ENCODE measurements around the gene PTPN21. TPM values are rescaled to one million over a fixed set of nuclear protein-coding genes. Genes with fewer than 3 reads are reported as not detected.
A peak's percentile ranks its signal among the peaks of the same experiment; 100 is the strongest.
"Not testable (repeated sequence)": the region's sequence is repeated elsewhere in the genome, so short reads cannot be mapped to it uniquely, and the experiment has no call there.

PTPN21 gene
- total RNA-seq, 6 experiments from 2014 or later = 6.0 to 12.2 (median 10.3) TPM

DNA sequence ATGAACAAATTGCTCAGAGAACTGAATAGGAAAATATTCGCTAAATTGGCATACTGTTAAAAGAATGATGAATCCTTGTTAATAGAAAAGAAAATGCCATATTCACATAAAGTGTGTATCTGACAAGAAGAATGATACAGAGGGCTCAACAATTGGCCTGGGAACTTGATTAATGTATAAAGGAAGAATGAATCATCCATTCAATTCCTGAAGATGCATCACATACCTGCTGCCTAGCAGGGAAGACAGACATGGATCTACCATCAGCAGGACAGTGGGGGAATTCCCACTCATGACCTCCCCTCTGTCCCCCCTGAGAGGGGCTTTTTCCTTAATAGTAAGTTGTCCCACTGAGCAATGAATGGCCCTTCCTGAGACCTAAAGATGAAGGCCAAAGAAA is 13.5 kb downstream of the PTPN21 start:
- Histone ChIP-seq H3K36me3 (no peaks in the 10 kb centered on the region), H3K27ac (no peak overlapping the region), H3K4me1 (no peaks in the 10 kb centered on the region), H3K9me3 (no peaks in the 10 kb centered on the region), H3K4me3 (no peak overlapping the region), H3K27me3 (no peaks in the 10 kb centered on the region)
- DNase-seq = no peak
- WGBS (ENCODE audit: insufficient coverage, low coverage, low lambda C conversion rate, missing lambda C conversion rate) = 90% methylated on average over 1 of the region's 1 CpG
- TF ChIP-seq CTCF (IDR thresholded peaks at IDR 0.05) = no peak
- TF ChIP-seq POLR2A (IDR thresholded peaks at IDR 0.05) = no peak
- ATAC-seq = no peak
- intact Hi-C loops (cut with DNase I) = no loop called here

DNA sequence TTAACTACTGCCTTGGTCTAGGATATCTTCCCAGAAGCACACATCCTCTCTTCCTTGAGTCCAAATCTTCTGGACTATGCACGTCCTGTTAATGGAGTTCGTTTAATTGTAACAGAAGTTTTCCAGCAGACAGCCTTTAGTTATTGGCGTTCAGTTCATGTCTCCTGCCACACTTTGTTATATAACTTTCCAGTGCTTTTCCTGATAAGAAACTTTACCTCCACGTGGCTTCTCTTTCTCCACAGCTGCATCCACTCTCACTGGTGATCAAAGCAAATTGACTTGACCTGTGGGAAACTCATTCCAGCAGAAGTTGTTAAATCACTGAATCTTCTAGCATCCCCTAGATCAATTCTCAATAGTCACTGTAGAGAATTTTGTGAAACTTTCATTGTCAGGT is 19.0 kb downstream of the PTPN21 start:
- DNase-seq (no peak), ATAC-seq (peak in 3 of 4 donors; percentile 18 to 56 (median 21))
- intact Hi-C loops (cut with DNase I) = no loop called here
- no peak overlapping the region for H3K4me3 ChIP-seq
- no peaks in the 10 kb centered on the region for H3K9me3 ChIP-seq
- no peak overlapping the region for H3K27ac ChIP-seq
- no peaks in the 10 kb centered on the region for H3K36me3 ChIP-seq
- no peaks in the 10 kb centered on the region for H3K4me1 ChIP-seq
- 29% methylated on average over 4 of the region's 4 CpGs for WGBS (ENCODE audit: insufficient coverage, low coverage, low lambda C conversion rate, missing lambda C conversion rate)
- TF ChIP-seq CTCF (IDR thresholded peaks at IDR 0.05) = no peak
- TF ChIP-seq POLR2A (IDR thresholded peaks at IDR 0.05) = no peak
- no peaks in the 10 kb centered on the region for H3K27me3 ChIP-seq

DNA sequence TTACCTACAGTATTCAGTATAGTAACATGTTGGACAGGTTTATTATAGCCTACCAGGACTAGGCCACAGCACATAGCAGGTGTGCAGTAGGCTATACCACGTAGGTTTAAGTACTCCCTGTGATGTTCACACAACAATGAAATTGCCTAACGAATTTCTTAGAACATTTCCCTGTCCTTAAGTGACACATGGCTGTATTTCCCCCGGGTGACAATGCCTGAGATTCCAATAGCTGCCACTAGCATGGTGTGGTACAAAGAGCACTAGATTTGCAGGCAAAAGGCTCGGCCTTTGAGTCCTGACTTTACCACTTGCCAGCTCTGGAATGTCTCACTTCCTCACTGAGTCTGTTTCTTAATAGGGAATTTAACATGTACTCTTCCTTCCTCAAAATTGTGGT is 19.7 kb downstream of the PTPN21 start:
- Histone ChIP-seq H3K9me3 (peaks cover 0 to 6% (median 0%) of the 10 kb centered on the region in 4 donors), H3K27me3 (no peaks in the 10 kb centered on the region), H3K4me1 (no peaks in the 10 kb centered on the region), H3K36me3 (no peaks in the 10 kb centered on the region), H3K27ac (no peak overlapping the region), H3K4me3 (no peak overlapping the region)
- intact Hi-C loops (cut with DNase I) = no loop called here
- ATAC-seq = peak; percentile 62 to 92 (median 70)
- WGBS (ENCODE audit: insufficient coverage, low coverage, low lambda C conversion rate, missing lambda C conversion rate) = 37% methylated on average over 4 of the region's 4 CpGs
- DNase-seq = no peak
- peak in 3 of 4 donors; percentile 5 to 15 (median 13) for TF ChIP-seq CTCF (IDR thresholded peaks at IDR 0.05)
- no peak for TF ChIP-seq POLR2A (IDR thresholded peaks at IDR 0.05)

GRCh38 chr14:88533064-88533602 is 21.7 kb downstream of the PTPN21 start:
- 94% methylated on average over 6 of the region's 6 CpGs for WGBS (ENCODE audit: insufficient coverage, low coverage, low lambda C conversion rate, missing lambda C conversion rate)
- no peak overlapping the region for H3K4me3 ChIP-seq
- DNase-seq (no peak), ATAC-seq (no peak)
- no peaks in the 10 kb centered on the region for H3K27me3 ChIP-seq
- intact Hi-C loops (cut with DNase I) = no loop called here
- H3K27ac ChIP-seq = no peak overlapping the region
- peaks cover 0 to 9% (median 0%) of the 10 kb centered on the region in 4 donors for H3K9me3 ChIP-seq
- no peaks in the 10 kb centered on the region for H3K36me3 ChIP-seq
- no peaks in the 10 kb centered on the region for H3K4me1 ChIP-seq
- no peak for TF ChIP-seq POLR2A (IDR thresholded peaks at IDR 0.05)
- TF ChIP-seq CTCF (IDR thresholded peaks at IDR 0.05) = no peak

DNA sequence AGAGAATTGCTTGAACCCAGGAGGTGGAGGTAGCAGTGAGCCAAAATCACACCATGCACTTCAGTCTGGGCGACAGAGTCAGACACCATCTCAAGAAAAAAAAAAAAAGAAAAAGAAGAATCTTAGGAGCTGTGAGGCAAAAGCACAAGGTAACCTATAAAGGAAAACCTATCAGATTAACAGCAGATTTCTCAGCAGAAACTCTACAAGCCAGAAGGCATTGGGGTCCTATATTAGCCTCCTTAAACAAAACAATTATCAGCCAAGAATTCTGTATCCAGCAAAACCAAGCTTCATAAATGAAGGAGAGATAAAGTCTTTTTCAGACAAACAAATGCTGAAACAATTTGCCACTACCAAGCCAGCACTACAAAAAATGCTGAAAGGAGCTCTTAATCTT is 24.9 kb downstream of the PTPN21 start:
- intact Hi-C loops (cut with DNase I); H3K4me1 ChIP-seq; DNase-seq; H3K27me3 ChIP-seq; ATAC-seq; H3K4me3 ChIP-seq; H3K9me3 ChIP-seq; H3K36me3 ChIP-seq; H3K27ac ChIP-seq: not testable (repeated sequence)
- whole genome bisulfite sequencing (ENCODE audit: insufficient coverage, low coverage, low lambda C conversion rate, missing lambda C conversion rate) = 100% methylated on average over 1 of the region's 1 CpG

Measured in right lobe of liver (tissue), 6 donors.